Mammary epithelial cell (primary cell): Measurements from ENCODE around the gene ZDHHC9.

ENCODE experiments used
- CTCF ChIP-seq, 2 donors: IDR thresholded peaks in 1 of 2; conservative IDR thresholded peaks in 1 of 2; 2 replicates each; pipeline ENCODE4 v1.5.1; 2011 to 2012; ENCODE audit warnings: inconsistent platforms in 2 of 2, low read length in 2 of 2, mild to moderate bottlenecking in 2 of 2, control low read depth in 1 of 2, low read depth in 1 of 2; ENCODE audit not compliant: insufficient read depth in 1 of 2; ENCODE audit errors: extremely low read depth in 1 of 2
- EZH2 ChIP-seq: IDR thresholded peaks from 2 replicates; pipeline ENCODE4 v1.6.1; 2012; ENCODE audit warnings: low read length, inconsistent platforms, borderline replicate concordance

GRCh38 chrX:129787336-129788055 lies 56.2 kb downstream of the ZDHHC9 start:
- TF ChIP-seq EZH2: no peak
- no peak for TF ChIP-seq CTCF (conservative IDR thresholded peaks at IDR 0.05 in 1 of 2, IDR thresholded peaks at IDR 0.05 in 1 of 2; ENCODE audit: extremely low read depth in 1 of 2, insufficient read depth in 1 of 2, low read depth in 1 of 2, low read length in 2 of 2)
